Stomach (tissue), 4 donors: ENCODE data around the gene TBC1D2.

ENCODE experiments used
- CTCF ChIP-seq, 7 experiments: fragments of 450-650 bp in 4 of 7; fragments of 200-600 bp in 3 of 7; sonication (generic) in 3 of 7; IDR thresholded peaks; one replicate each; pipeline ENCODE4 v1.5.1; 2016 to 2019; ENCODE audit warnings: antibody characterized with exemption in 7 of 7, control low read depth in 2 of 7, mild to moderate bottlenecking in 1 of 7
- EP300 ChIP-seq: sonication (generic); formaldehyde crosslinking; IDR thresholded peaks from one replicate; pipeline ENCODE4 v1.6.1; 2017; ENCODE audit warnings: antibody characterized with exemption
- POLR2A ChIP-seq, 4 donors: fragments of 450-650 bp; IDR thresholded peaks; one replicate each; pipeline ENCODE4 v1.6.1; 2016; ENCODE audit warnings: antibody characterized with exemption in 4 of 4, control low read depth in 2 of 4, mild to moderate bottlenecking in 1 of 4, moderate library complexity in 1 of 4
- POLR2AphosphoS5 ChIP-seq, 3 donors: sonication (generic); formaldehyde crosslinking; IDR thresholded peaks; one replicate each; pipeline ENCODE4 v1.6.1; 2016; ENCODE audit warnings: antibody characterized with exemption in 3 of 3

- TF ChIP-seq POLR2A (IDR thresholded peaks at IDR 0.05) (no peak), CTCF (IDR thresholded peaks at IDR 0.05) (no peak), POLR2AphosphoS5 (IDR thresholded peaks at IDR 0.05) (no peak), EP300 (no peak)
These were observed 5.7 kb downstream of the TBC1D2 start for GRCh38 chr9:98249771-98250170.
